MCF 10A (cell line): ENCODE measurements around the gene TNFSF15. TPM values are rescaled to one million over a fixed set of nuclear protein-coding genes. Genes with fewer than 3 reads are reported as not detected.
A peak's percentile ranks its signal among the peaks of the same experiment; 100 is the strongest.
"Not testable (repeated sequence)": the region's sequence is repeated elsewhere in the genome, so short reads cannot be mapped to it uniquely, and the experiment has no call there.

ENCODE experiments used
- BruUV-seq: library from RNA; stranded (reverse); fragments of 400-500 nt; replicated peaks from 2 replicates; lab custom pipeline; 2021; lab: Mats Ljungman, UMichigan
- CTCF ChIA-PET: fragments of 300-600 bp; sonication (Branson Sonifier 250); formaldehyde crosslinking; extraction: SDS; loops from one replicate; lab custom pipeline; 2021; ENCODE audit warnings: antibody characterized with exemption, inconsistent platforms; lab: Yijun Ruan, JAX
- POLR2A ChIA-PET: fragments of 300-600, 350-650 bp; sonication (Branson Sonifier 250); formaldehyde crosslinking; extraction: SDS; loops from one replicate; lab custom pipeline; 2020; ENCODE audit warnings: antibody characterized with exemption, inconsistent platforms; lab: Yijun Ruan, JAX
- DNase-seq: peaks from one replicate; pipeline ENCODE4 v3.0.0-alpha.2; 2018; ENCODE audit not compliant: unreplicated experiment
- H3K27ac Mint-ChIP-seq: one replicate; pipeline ENCODE4 v1.8.0; 2022; ENCODE audit warnings: mild to moderate bottlenecking, low read depth, mixed read lengths; ENCODE audit not compliant: unreplicated experiment
- H3K27me3 Mint-ChIP-seq: one replicate; pipeline ENCODE4 v1.8.0; 2022; ENCODE audit warnings: mixed read lengths; ENCODE audit not compliant: insufficient read depth, unreplicated experiment
- H3K36me3 Mint-ChIP-seq: one replicate; pipeline ENCODE4 v1.8.0; 2022; ENCODE audit warnings: mild to moderate bottlenecking, moderate library complexity, mixed read lengths; ENCODE audit not compliant: insufficient read depth, unreplicated experiment
- H3K4me1 Mint-ChIP-seq: one replicate; pipeline ENCODE4 v1.8.0; 2022; ENCODE audit warnings: mixed read lengths; ENCODE audit not compliant: insufficient read depth, unreplicated experiment
- H3K4me3 Mint-ChIP-seq: one replicate; pipeline ENCODE4 v1.8.0; 2022; ENCODE audit warnings: mild to moderate bottlenecking, moderate library complexity, mixed read lengths; ENCODE audit not compliant: unreplicated experiment
- H3K9me3 Mint-ChIP-seq: one replicate; pipeline ENCODE4 v1.8.0; 2022; ENCODE audit warnings: mixed read lengths; ENCODE audit not compliant: unreplicated experiment
- intact Hi-C: fragments of 100-400 bp; cut with micrococcal nuclease; formaldehyde crosslinking; loops from 2 replicates; pipeline ENCODE4 v1.14.1; 2022
- total RNA-seq: library from RNA; stranded (reverse); gene quantifications from 2 replicates; pipeline ENCODE4 v1.2.3, GENCODE V29; 2022
- TF ChIP-seq, protein P1 (sequence below): fragments of 200-600 bp; IDR thresholded peaks from one replicate; pipeline ENCODE4 v1.8.0; 2022; ENCODE audit warnings: antibody characterized with exemption, mild to moderate bottlenecking; ENCODE audit not compliant: unreplicated experiment

The TNFSF15 gene
- total RNA-seq, 1 experiment from 2014 or later = 1.9 TPM

DNA sequence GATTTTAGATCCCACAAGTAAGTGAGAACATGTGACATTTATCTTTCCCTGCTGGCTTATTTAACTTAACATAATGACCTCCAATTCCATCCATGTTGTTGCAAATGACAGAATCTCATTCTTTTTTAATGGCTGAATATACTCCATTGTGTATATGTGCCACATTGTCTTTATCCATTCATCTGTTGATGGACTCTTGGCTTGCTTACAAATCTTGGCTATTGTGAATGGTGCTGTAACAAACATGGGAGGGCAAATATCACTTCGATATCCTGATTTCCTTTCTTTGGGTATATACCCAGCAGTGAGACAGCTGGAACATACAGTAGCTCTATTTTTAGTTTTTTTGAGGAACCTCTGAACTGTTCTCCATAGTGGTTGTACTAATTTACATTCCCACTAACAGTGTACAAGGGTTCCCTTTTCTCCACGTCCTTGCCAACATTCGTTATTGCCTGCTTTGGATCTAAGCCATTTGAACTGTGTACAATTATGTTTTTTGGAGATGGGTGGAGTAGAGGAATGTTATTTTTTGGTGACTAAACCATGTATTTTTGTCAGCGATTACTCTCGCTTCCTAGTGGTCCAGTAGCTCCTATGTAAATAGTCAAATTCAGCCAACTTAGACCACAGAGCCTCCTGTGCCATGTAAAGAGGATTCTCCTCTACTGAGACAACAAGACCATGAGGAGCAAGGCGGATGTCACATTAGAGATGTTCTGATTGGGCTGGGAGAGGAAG, 60.6 kb downstream of the TNFSF15 start:
- ChIA-PET POLR2A (no interaction called here), CTCF (interaction anchor here (1.0 to 13.4 kb wide), 3 partner anchors 8 to 164 kb away, joined by 4 to 286 read pairs (median 136); partner anchors contain the start of gene TEX48)
- BruUV-seq = no TSS peak

DNA sequence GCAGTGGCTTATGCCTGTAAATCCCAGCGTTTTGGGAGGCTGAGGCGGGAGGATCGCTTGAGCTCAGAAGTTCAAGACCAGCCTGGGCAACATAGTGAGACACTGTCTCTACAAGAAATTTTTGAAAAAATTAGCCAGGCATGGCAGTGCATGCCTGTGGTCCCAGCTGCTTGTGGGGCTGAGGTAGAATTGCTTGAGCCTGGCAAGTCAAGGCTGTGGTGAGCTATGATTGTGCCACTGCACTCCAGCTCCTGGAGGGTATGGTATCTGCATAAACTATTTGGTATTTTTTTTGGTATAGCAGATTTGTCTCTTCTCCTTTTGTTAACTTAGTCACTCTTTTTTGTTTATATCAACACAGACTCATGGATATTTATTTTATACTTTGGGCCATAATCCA, 62.4 kb downstream of the TNFSF15 start:
- intact Hi-C loops = no loop called here
- no peak for DNase-seq
- BruUV-seq = no TSS peak
- TF ChIP-seq, protein P1, sequence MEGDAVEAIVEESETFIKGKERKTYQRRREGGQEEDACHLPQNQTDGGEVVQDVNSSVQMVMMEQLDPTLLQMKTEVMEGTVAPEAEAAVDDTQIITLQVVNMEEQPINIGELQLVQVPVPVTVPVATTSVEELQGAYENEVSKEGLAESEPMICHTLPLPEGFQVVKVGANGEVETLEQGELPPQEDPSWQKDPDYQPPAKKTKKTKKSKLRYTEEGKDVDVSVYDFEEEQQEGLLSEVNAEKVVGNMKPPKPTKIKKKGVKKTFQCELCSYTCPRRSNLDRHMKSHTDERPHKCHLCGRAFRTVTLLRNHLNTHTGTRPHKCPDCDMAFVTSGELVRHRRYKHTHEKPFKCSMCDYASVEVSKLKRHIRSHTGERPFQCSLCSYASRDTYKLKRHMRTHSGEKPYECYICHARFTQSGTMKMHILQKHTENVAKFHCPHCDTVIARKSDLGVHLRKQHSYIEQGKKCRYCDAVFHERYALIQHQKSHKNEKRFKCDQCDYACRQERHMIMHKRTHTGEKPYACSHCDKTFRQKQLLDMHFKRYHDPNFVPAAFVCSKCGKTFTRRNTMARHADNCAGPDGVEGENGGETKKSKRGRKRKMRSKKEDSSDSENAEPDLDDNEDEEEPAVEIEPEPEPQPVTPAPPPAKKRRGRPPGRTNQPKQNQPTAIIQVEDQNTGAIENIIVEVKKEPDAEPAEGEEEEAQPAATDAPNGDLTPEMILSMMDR = no peak
- ChIA-PET POLR2A (interaction anchor here (0.7 to 1.6 kb wide), 6 partner anchors 10 to 167 kb away, joined by 3 to 10 read pairs (median 4); partner anchors contain the start of gene TNFSF15), CTCF (interaction anchor here (0.6 to 13.4 kb wide), 5 partner anchors 14 to 478 kb away, joined by 3 to 286 read pairs (median 4); partner anchors contain the start of gene TEX48)
- Mint-ChIP-seq H3K4me3 (no peak overlapping the region), H3K9me3 (no peaks in the 10 kb centered on the region), H3K36me3 (no peaks in the 10 kb centered on the region), H3K4me1 (peaks cover 25% of the 10 kb centered on the region), H3K27me3 (peaks cover 13% of the 10 kb centered on the region), H3K27ac (no peak overlapping the region)

More for the DNA sequence above, 60.6 kb downstream of the TNFSF15 start:
- H3K27me3 Mint-ChIP-seq = peaks cover 13% of the 10 kb centered on the region
- H3K4me1 Mint-ChIP-seq = peaks cover 19% of the 10 kb centered on the region
- TF ChIP-seq, protein P1 = no peak
- H3K4me3 Mint-ChIP-seq = no peak overlapping the region
- DNase-seq = peak; percentile 54
- H3K9me3 Mint-ChIP-seq = no peaks in the 10 kb centered on the region
- H3K36me3 Mint-ChIP-seq = no peaks in the 10 kb centered on the region
- intact Hi-C loops = no loop called here
- no peak overlapping the region for H3K27ac Mint-ChIP-seq

DNA sequence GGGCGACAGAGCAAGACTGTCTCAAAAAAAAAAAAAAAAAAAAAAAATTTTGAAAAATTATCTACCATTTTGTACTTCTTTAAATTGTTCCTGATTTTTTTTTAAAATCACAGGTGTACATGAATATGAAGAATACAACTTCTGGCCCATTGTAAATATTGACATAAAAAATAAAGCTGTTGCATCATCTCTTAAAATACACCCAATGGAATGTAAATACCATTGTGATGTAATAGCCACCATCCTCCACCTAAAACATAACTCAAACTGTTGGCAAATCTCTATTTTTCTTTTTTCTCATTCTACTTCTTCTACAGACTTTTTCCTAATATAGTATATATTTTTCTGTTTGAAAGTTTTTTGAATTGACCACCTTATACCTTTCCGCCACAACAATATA, 62.9 kb downstream of the TNFSF15 start:
- ChIA-PET CTCF (interaction anchor here (0.6 to 13.4 kb wide), 5 partner anchors 14 to 479 kb away, joined by 3 to 286 read pairs (median 4); partner anchors contain the start of gene TEX48), POLR2A (interaction anchor here (0.7 to 1.6 kb wide), 6 partner anchors 10 to 167 kb away, joined by 3 to 10 read pairs (median 4); partner anchors contain the start of gene TNFSF15)
- no peaks in the 10 kb centered on the region for H3K36me3 Mint-ChIP-seq
- H3K9me3 Mint-ChIP-seq = no peaks in the 10 kb centered on the region
- no peak for DNase-seq
- TF ChIP-seq, protein P1 = no peak
- no peak overlapping the region for H3K27ac Mint-ChIP-seq
- no peak overlapping the region for H3K4me3 Mint-ChIP-seq
- peaks cover 25% of the 10 kb centered on the region for H3K4me1 Mint-ChIP-seq
- no TSS peak for BruUV-seq
- peaks cover 13% of the 10 kb centered on the region for H3K27me3 Mint-ChIP-seq
- intact Hi-C loops = no loop called here

DNA sequence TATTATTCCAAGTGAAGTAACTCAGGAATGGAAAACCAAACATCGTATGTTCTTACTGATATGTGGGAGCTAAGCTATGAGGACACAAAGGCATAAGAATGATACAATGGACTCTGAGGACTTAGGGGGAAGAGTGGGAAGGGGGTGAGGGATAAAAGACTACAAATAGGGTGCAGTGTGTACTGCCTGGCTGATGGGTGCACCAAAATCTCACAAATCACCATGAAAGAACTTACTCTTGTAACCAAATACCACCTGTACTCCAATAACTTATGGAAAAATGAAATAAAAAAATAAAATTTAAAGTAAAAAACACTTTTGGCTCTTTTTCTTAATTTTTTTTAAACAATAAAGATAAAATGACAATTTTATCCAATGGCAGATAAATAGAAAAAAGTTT, 64.3 kb downstream of the TNFSF15 start:
- H3K27me3 Mint-ChIP-seq, H3K27ac Mint-ChIP-seq, H3K4me3 Mint-ChIP-seq, H3K36me3 Mint-ChIP-seq, intact Hi-C loops, DNase-seq, BruUV-seq, H3K9me3 Mint-ChIP-seq: not testable (repeated sequence)
- H3K4me1 Mint-ChIP-seq = peaks cover 30% of the 10 kb centered on the region
- CTCF ChIA-PET = interaction anchor here (1.0 to 13.4 kb wide), 5 partner anchors 14 to 273 kb away, joined by 4 to 286 read pairs (median 11); partner anchors contain the start of gene TEX48
- POLR2A ChIA-PET = interaction anchor here (0.7 to 1.5 kb wide), 2 partner anchors 87 to 169 kb away, joined by 3 read pairs; no protein-coding TSS in a partner anchor
